ENCODE results near the gene FRYL.
"Not testable (repeated sequence)": the region's sequence is repeated elsewhere in the genome, so short reads cannot be mapped to it uniquely, and the experiment has no call there.

The FRYL gene

DNA sequence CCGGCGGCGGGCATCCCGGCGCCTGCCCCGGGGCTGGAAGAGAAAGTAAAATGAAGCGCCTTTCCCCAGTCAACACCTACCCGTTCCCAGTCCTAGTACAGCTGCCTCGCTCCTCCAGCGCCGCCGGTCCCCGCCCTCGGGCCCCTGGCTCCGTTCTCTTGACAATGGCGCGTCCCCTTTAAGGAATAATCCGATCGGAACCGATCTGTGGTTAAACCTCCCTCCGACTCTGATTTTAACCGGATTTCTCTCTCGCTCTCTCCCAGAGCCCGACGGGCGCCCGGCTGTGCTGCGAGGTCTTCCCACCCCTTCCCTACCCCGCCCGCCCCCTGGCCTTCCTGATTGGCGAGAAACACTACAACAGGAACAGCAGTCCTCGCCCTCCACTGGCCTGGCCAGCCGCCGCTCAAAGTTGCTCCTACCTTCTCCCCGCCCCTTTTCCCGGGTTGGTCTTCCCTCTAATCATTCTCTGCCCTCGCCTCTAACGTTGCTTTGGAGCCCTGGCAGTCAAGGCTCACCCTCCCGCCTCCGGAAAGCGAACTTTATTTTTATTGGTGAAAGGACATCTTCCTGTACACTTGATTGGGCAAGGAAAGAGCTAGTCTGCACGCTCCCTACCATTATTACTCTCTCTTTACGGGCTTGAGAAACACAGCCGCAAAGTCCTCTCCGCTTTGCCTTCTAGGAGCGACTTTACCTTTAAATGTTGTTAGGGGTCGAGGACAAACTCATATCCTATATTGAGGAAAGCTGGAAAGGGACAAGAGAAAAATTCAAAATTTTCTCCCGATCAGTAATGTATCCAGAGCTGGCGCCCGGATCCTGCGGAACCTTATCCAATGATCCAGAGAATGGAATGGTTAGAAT is at the start of gene FRYL:
FRYL (minus strand) TSS at position 282 of the 867 bp plus-strand sequence. CDS start 145,869 bp downstream, outside the sequence.
- H3K27ac ChIP-seq, result peak within 1 kb of the TSS; percentile 91
- no peak for TF ChIP-seq ZFX (IDR thresholded peaks at IDR 0.05)
- TF ChIP-seq, protein P1, sequence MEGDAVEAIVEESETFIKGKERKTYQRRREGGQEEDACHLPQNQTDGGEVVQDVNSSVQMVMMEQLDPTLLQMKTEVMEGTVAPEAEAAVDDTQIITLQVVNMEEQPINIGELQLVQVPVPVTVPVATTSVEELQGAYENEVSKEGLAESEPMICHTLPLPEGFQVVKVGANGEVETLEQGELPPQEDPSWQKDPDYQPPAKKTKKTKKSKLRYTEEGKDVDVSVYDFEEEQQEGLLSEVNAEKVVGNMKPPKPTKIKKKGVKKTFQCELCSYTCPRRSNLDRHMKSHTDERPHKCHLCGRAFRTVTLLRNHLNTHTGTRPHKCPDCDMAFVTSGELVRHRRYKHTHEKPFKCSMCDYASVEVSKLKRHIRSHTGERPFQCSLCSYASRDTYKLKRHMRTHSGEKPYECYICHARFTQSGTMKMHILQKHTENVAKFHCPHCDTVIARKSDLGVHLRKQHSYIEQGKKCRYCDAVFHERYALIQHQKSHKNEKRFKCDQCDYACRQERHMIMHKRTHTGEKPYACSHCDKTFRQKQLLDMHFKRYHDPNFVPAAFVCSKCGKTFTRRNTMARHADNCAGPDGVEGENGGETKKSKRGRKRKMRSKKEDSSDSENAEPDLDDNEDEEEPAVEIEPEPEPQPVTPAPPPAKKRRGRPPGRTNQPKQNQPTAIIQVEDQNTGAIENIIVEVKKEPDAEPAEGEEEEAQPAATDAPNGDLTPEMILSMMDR (conservative IDR thresholded peaks at IDR 0.05), result no peak

DNA sequence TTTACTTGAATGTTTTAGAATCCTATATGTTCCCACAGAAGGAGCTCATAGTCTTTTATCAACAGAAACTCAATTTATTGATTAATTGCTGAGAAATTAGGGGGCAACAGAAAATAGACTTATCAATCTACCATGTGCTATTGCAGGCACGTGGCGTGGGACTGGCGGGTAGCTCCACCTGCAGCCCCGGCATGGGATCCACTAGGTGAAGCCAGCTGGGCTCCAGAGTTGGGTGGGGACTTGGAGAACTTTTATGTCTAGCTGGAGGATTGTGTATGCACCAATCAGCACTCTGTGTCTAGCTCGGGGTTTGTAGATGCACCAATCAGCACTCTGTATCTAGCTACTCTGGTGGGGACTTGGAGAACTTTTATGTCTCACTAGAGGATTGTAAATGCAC is 47.5 kb upstream of the FRYL start:
- no peak for TF ChIP-seq ZFX (IDR thresholded peaks at IDR 0.05)
- TF ChIP-seq, protein P1 (conservative IDR thresholded peaks at IDR 0.05), result no peak

DNA sequence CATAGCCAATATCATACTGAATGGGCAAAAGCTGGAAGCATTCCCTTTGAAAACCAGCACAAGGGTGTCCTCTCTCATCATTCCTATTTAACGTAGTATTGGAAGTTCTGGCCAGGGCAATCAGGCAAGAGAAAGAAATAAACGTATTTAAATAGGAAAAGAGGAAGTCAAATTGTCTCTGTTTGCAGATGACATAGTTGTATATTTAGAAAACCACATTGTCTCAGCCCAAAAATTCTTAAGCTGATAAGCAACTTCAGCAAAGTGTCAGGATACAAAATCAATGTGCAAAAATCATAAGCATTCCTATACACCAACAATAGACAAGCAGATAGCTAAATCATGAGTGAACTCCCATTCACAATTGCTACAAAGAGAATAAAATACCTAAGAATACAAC is 41.4 kb upstream of the FRYL start:
- not testable (repeated sequence) for H3K27ac ChIP-seq

More for the DNA sequence above, 47.5 kb upstream of the FRYL start:
- H3K27ac ChIP-seq, result no peak overlapping the region

DNA sequence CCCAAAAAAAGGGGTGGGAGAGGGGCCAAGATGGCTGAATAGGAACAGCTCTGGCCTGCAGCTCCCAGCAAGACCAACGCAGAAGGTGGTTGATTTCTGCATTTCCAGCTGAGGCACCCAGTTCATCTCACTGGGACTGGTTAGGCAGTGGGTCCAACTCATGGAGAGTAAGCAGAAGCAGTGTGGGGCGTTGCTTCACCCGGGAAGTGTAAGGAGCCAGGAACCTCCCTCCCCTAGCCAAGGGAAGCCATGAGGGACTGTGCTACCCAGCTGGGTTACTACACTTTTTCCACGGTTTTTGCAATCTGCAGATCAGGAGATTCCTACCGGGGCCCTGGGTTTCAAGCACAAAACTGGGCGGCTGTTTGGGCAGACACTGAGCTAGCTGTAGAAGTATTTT is 36.9 kb upstream of the FRYL start:
- TF ChIP-seq, protein P1 (conservative IDR thresholded peaks at IDR 0.05), result no peak
- TF ChIP-seq ZFX (IDR thresholded peaks at IDR 0.05), result no peak
- H3K27ac ChIP-seq, result no peak overlapping the region

DNA sequence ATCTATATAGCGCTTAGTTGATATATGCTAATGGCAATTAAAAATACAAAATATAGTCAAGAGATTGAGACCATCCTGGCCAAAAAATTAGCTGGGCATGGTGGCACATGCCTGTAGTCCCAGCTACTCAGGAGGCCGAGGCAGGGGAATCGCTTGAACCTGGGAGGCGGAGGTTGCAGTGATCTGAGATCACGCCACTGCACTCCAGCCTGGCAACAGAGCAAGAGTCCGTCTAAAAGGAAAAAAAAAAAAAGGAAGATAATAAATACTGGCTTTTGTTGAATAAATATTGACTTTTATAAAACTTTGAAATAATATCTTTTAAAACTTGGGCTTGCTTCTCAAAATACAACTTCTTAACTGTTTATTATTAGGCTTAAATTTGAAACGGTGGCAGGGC is 36.2 kb upstream of the FRYL start:
- not testable (repeated sequence) for H3K27ac ChIP-seq

DNA sequence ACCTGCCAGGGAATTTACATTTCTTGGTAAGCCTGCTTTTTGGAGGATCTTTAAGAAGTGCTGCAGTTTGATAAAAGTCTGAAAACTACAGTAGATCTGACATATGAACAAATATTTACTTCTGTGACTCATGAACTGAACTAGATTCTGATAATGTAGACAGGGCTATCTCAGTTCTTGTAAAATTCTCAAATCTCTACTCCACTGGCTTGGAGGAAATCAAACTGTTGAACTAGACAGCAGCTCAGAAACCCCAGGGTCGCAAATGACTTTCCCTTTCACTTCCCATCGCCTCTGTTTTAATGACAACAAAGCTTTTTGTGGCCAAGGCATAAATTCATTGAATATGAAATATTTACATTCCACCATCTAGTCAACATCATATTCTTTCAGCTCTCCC is 35.4 kb upstream of the FRYL start:
- H3K27ac ChIP-seq, result no peak overlapping the region
- TF ChIP-seq, protein P1 (conservative IDR thresholded peaks at IDR 0.05), result no peak
- no peak for TF ChIP-seq ZFX (IDR thresholded peaks at IDR 0.05)

DNA sequence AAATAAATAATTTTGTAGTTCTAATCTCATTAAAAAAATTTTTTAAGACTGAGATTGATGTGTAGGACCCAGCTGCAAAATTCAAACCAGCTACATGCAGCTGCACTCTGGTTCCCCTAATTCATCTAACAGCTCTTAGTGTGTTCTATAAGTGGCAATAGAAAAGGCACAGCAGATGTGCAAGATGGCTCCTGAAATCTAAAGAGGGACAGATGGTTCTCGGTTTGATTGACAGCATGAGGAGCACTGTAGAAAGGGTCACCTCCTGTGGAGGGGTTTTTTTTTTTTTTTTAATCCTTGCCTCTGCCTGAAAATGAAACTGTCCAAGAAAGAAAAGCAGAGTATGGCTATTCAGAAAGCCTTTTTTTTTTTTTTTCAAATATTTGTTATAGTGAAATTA is 33.9 kb upstream of the FRYL start:
- no peak for TF ChIP-seq ZFX (IDR thresholded peaks at IDR 0.05)
- TF ChIP-seq, protein P1 (conservative IDR thresholded peaks at IDR 0.05), result no peak
- H3K27ac ChIP-seq, result no peak overlapping the region

DNA sequence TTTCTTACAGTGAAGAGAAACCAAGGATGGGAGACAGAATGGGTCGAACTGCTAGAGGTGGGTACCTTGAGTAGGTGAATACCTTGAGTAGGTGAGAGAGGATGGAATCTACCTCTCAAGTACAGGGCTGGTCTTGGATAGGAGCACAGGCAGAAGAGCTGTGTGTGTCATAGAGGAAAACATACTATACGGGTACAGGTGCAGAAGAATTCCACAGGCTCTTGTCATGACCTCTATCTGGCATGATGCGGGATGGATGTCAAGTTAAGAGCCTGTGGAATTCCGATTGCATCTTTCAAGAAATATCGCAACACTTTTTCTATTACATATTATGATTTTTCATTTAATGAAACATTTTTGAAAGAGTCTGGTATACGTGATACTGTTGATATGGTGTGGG is 32.8 kb upstream of the FRYL start:
- no peak overlapping the region for H3K27ac ChIP-seq
- TF ChIP-seq, protein P1 (conservative IDR thresholded peaks at IDR 0.05), result no peak
- no peak for TF ChIP-seq ZFX (IDR thresholded peaks at IDR 0.05)
